Umbilical cord (tissue), 2 donors: Measurements from ENCODE around the gene TBC1D13. TPM values are rescaled to one million over a fixed set of nuclear protein-coding genes. Genes with fewer than 3 reads are reported as not detected.
"Not testable (repeated sequence)": the region's sequence is repeated elsewhere in the genome, so short reads cannot be mapped to it uniquely, and the experiment has no call there.

Source experiments
- DNase-seq: peaks from one replicate; pipeline ENCODE4 v3.0.0-alpha.2; 2015; ENCODE audit warnings: low spot score
- total RNA-seq: library from RNA; depleted of rRNA; stranded (reverse); fragments of >200 nt; gene quantifications from one replicate; pipeline ENCODE4 v1.2.3, GENCODE V29; 2014; ENCODE audit warnings: low replicate concordance; ENCODE audit not compliant: insufficient read depth

TBC1D13 gene
- total RNA-seq, 1 donor from 2014 or later = 6.5 TPM

DNA sequence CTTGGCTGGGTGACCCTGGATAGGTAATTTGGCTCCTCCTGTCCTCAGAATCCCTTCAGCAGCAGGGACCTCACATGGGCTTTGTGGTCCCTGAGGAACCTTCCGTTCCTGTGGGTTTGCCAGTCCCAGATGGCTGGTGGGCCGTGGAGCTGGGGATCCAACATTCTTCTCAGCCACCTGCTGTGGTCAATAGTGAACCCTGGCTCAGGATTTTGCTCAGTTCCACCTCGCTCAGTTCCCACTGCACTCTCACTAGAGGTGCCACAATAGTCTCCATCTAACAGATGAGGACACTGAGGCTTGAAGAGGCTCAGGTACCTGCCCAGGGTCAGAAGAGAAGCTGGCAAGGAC is 59.6 kb downstream of the TBC1D13 start:
- DNase-seq = no peak

DNA sequence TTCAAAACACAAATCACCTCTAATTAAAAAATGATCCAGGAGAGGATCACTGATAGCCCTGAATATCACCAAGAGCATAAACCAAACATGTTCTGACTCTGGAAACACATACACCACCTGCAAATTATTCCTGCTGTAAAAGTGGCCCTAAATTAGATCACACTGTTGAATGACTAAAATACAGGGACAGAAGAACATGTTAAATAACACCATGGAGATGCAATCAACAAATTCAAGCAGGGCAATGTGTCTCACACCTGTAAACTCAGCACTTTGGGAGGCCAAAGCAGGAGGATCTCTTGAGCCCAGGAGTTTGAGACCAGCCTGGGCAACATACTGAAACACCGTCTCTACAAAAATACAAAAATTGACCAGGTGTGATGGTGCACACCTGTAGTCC is 60.8 kb downstream of the TBC1D13 start:
- DNase-seq = no peak

DNA sequence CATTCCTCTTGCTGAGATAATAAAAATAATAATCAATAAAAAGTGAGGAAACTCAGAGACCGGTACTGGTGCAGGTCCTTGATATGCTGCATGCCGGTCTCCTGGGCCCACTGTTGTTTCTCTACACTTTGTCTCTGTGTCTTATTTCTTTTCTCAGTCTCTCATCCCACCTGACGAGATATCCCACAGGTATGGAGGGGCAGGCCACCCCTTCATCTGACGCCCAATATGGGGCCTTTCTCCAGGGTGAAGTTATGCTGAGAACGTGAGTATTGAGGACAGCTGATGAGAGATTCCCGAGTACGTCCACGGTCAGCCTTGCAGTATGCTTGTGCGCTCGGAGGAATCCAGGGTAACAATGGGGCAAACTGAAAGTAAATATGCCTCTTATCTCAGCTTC is 64.0 kb downstream of the TBC1D13 start:
- DNase-seq = not testable (repeated sequence)

DNA sequence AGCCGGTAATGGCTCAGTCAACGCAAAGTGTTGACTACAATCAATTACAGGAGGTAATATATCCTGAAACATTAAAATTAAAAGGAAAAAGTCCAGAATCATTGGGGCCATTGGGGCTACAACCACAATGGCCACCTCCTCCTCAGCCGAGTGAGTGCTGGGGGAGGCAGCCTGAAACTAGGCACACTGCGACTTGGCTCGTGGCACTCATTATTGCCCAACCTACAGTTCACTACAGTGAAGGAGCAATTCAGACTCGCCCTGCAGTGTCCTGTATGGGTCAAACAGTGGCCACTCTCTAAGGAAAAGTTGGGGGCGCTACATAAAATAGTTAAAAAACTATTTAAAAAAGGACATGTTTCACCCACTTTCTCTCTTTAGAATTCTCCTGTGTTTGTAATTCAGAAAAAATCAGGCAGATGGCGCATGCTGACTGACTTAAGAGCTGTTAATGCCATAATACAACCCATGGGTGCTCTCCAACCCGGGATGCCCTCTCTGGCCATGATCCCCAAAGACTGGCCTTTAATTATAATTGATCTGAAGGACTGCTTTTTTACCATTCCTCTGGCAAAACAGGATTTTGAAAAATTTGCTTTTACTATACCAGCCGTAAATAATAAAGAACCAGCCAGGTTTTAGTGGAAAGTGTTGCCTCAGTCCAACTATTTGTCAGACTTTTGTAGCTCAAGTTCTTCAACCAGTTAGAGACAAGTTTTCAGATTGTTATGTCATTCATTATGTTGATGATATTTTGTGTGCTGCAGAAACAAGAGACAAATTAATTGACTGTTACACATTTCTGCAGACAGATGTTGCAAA is 64.9 kb downstream of the TBC1D13 start:
- peak; percentile 24 for DNase-seq

DNA sequence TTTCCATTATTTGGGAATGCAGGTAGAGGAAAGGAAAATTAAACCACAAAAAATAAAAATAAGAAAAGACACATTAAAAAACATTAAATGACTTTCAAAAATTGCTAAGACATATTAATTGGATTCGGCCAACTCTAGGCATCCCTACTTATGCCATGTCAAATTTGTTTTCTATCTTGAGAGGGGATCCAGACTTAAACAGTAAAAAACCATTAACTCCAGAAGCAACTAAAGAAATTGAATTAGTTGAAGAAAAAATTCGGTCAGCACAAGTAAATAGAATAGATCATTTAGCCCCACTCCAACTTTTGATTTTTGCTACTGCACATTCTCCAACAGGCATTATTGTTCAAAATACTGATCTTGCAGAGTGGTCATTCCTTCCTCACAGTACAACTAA is 65.6 kb downstream of the TBC1D13 start:
- not testable (repeated sequence) for DNase-seq

DNA sequence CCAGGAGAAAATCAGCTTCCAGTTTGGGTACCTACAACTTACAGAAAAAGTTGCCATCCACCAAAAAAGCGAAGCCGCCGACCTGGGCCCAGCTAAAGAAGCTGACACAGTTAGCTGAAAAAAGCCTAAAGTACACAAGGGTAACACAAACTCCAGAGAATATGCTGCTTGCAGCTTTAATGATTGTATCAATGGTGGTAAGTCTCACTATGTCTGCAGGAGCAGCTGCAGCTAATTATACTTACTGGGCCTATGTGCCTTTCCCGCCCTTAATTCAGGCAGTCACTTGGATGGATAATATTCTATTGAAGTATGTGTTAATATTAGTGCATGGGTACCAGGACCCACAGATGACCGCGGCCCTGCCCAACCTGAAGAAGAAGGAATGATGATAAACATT is 67.4 kb downstream of the TBC1D13 start:
- not testable (repeated sequence) for DNase-seq

DNA sequence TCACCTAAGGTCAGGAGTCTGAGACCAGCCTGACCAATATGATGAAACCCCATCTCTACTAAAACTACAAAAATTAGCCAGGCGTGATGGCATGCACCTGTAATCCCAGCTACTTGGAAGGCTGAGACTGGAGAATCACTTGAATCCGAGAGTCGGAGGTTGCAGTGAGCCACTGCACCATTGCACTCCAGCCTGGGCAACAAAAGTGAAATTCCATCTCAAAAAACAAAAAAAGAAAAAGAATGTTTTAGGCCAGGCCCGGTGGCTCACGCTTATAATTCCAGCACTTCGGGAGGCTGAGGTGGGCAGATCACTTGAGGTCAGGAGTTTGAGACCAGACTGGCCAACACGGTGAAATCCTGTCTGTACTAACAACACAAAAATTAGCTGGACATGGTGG is 71.4 kb downstream of the TBC1D13 start:
- DNase-seq = not testable (repeated sequence)

Other genes starting within 250 kb of the TBC1D13 start
- gene SPTAN1, start 234.7 kb upstream of the TBC1D13 start, total RNA-seq = 263 TPM
- gene DYNC2I2, start 130.4 kb upstream of the TBC1D13 start, total RNA-seq = 20.0 TPM
- gene SET, start 98.0 kb upstream of the TBC1D13 start, total RNA-seq = 287 TPM
- 1.7 TPM for gene PKN3, start 84.8 kb upstream of the TBC1D13 start, total RNA-seq
- 6.5 TPM for gene ZDHHC12, start 63.1 kb upstream of the TBC1D13 start, total RNA-seq
- gene ZER1, start 15.3 kb upstream of the TBC1D13 start, total RNA-seq = 15.4 TPM
- gene ENDOG, start 31.2 kb downstream of the TBC1D13 start, total RNA-seq = 7.2 TPM
- 7.7 TPM for gene SPOUT1, start 42.5 kb downstream of the TBC1D13 start, total RNA-seq
- gene KYAT1, start 94.7 kb downstream of the TBC1D13 start, total RNA-seq = 3.9 TPM
- 25.0 TPM for gene LRRC8A, start 94.9 kb downstream of the TBC1D13 start, total RNA-seq
- 24.3 TPM for gene PHYHD1, start 133.7 kb downstream of the TBC1D13 start, total RNA-seq
- 9.4 TPM for gene DOLK, start 160.3 kb downstream of the TBC1D13 start, total RNA-seq
- gene NUP188, start 160.4 kb downstream of the TBC1D13 start, total RNA-seq = 30.1 TPM
- gene SH3GLB2, start 241.1 kb downstream of the TBC1D13 start, total RNA-seq = 28.4 TPM
- 9.1 TPM for gene MIGA2, start 249.4 kb downstream of the TBC1D13 start, total RNA-seq